ENCODE data around the gene CAMTA1.

Gene CAMTA1

DNA sequence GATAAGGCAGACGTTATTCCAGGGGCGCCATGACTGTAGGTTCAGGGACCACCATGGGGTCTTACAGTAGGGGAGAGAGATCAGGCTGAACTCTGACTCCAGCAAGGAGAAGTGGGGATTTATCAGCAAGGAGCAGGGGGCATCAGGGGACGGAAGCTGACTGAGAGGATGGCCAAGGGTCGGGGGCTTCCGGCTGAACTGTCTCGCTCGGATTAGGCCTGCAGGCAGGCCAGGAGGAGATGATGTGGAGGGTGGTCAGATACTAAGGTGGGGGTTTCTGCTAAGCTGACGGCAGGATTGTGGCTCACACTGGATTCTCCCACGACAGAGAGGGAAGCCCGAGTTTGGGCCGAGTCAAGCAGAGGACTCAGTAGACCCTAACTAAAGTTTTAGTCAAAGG lies 798.9 kb downstream of the CAMTA1 start:
- Histone ChIP-seq H3K27ac (ENCODE audit: low read length) (no peak overlapping the region), H3K9me3 (ENCODE audit: insufficient read depth, low read length, severe bottlenecking) (no peaks in the 10 kb centered on the region), H3K9ac (ENCODE audit: low read depth, low read length) (no peak overlapping the region), H3K36me3 (ENCODE audit: insufficient read depth, low read length) (no peaks in the 10 kb centered on the region), H3K4me3 (ENCODE audit: low read depth in 1 of 2, low read length in 2 of 2) (no peak overlapping the region), H3K4me2 (ENCODE audit: insufficient read depth, low read length) (no peak overlapping the region), H3K79me2 (ENCODE audit: insufficient read depth, low read length) (no peaks in the 10 kb centered on the region), H2AFZ (ENCODE audit: low read depth, low read length) (no peak overlapping the region), H3K4me1 (ENCODE audit: insufficient read depth, low read length) (no peaks in the 10 kb centered on the region), H3K27me3 (ENCODE audit: insufficient read depth, low read length, poor library complexity) (no peaks in the 10 kb centered on the region), H4K20me1 (ENCODE audit: insufficient read depth, low read length) (peaks cover 17% of the 10 kb centered on the region)
- ATAC-seq (ENCODE audit: insufficient read depth, low read depth) (no peak), DNase-seq (no peak)
- no peak for TF ChIP-seq EZH2 (IDR thresholded peaks at IDR 0.05; ENCODE audit: borderline replicate concordance, low read depth, low read length, severe bottlenecking)
- TF ChIP-seq, protein P1, sequence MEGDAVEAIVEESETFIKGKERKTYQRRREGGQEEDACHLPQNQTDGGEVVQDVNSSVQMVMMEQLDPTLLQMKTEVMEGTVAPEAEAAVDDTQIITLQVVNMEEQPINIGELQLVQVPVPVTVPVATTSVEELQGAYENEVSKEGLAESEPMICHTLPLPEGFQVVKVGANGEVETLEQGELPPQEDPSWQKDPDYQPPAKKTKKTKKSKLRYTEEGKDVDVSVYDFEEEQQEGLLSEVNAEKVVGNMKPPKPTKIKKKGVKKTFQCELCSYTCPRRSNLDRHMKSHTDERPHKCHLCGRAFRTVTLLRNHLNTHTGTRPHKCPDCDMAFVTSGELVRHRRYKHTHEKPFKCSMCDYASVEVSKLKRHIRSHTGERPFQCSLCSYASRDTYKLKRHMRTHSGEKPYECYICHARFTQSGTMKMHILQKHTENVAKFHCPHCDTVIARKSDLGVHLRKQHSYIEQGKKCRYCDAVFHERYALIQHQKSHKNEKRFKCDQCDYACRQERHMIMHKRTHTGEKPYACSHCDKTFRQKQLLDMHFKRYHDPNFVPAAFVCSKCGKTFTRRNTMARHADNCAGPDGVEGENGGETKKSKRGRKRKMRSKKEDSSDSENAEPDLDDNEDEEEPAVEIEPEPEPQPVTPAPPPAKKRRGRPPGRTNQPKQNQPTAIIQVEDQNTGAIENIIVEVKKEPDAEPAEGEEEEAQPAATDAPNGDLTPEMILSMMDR (IDR thresholded peaks at IDR 0.05; ENCODE audit: borderline replicate concordance, extremely low read depth, low read length, poor library complexity, severe bottlenecking), result no peak

GRCh38 chr1:7584643-7585042 lies 799.4 kb downstream of the CAMTA1 start:
- DNase-seq (no peak), ATAC-seq (ENCODE audit: insufficient read depth, low read depth) (no peak)
- Histone ChIP-seq H3K4me3 (ENCODE audit: low read depth in 1 of 2, low read length in 2 of 2) (no peak overlapping the region), H3K79me2 (ENCODE audit: insufficient read depth, low read length) (no peaks in the 10 kb centered on the region), H3K27me3 (ENCODE audit: insufficient read depth, low read length, poor library complexity) (no peaks in the 10 kb centered on the region), H4K20me1 (ENCODE audit: insufficient read depth, low read length) (peaks cover 17% of the 10 kb centered on the region), H3K27ac (ENCODE audit: low read length) (no peak overlapping the region), H3K4me2 (ENCODE audit: insufficient read depth, low read length) (no peak overlapping the region), H3K4me1 (ENCODE audit: insufficient read depth, low read length) (no peaks in the 10 kb centered on the region), H3K9me3 (ENCODE audit: insufficient read depth, low read length, severe bottlenecking) (no peaks in the 10 kb centered on the region), H3K9ac (ENCODE audit: low read depth, low read length) (no peak overlapping the region), H2AFZ (ENCODE audit: low read depth, low read length) (no peak overlapping the region), H3K36me3 (ENCODE audit: insufficient read depth, low read length) (no peaks in the 10 kb centered on the region)
- TF ChIP-seq, protein P1 (IDR thresholded peaks at IDR 0.05; ENCODE audit: borderline replicate concordance, extremely low read depth, low read length, poor library complexity, severe bottlenecking), result no peak
- no peak for TF ChIP-seq EZH2 (IDR thresholded peaks at IDR 0.05; ENCODE audit: borderline replicate concordance, low read depth, low read length, severe bottlenecking)

DNA sequence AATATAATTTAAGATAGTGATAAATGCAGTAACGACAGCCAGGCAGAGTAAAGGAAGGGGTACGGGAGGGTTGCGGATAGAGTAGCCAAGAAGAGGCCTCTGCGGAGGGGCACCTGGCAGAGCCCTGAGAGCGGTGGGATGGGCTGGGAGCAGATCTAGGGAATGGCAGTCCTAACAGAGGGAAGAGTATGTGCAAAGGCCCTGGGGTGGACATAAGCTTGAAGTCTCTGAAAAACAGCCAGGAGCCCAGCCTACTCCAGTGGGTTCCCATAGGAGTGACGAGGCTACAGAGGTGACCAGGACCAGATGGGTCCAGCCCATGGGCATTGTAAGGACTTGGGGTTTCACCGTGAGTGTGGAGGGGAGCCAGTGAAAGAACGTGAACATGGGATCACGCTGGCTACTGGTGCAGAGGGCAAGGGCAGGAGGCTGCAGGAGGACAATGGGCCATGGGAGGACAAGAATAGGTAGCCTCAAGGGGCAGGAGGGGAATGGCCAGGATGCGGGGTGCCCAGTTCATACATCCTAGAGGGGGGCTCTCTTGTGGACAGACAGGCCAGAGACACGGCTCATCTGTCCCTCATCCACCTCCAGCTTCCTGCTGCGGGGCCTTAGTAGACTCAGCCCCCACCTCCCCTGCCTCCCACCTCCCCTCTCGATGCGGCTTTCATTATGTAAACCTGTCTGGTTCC lies 800.1 kb downstream of the CAMTA1 start:
- Histone ChIP-seq H3K27ac (ENCODE audit: low read length) (no peak overlapping the region), H4K20me1 (ENCODE audit: insufficient read depth, low read length) (peaks cover 11% of the 10 kb centered on the region), H3K79me2 (ENCODE audit: insufficient read depth, low read length) (no peaks in the 10 kb centered on the region), H2AFZ (ENCODE audit: low read depth, low read length) (no peak overlapping the region), H3K36me3 (ENCODE audit: insufficient read depth, low read length) (no peaks in the 10 kb centered on the region), H3K27me3 (ENCODE audit: insufficient read depth, low read length, poor library complexity) (no peaks in the 10 kb centered on the region), H3K4me3 (ENCODE audit: low read depth in 1 of 2, low read length in 2 of 2) (no peak overlapping the region), H3K4me2 (ENCODE audit: insufficient read depth, low read length) (no peak overlapping the region), H3K9ac (ENCODE audit: low read depth, low read length) (no peak overlapping the region), H3K9me3 (ENCODE audit: insufficient read depth, low read length, severe bottlenecking) (no peaks in the 10 kb centered on the region), H3K4me1 (ENCODE audit: insufficient read depth, low read length) (no peaks in the 10 kb centered on the region)
- TF ChIP-seq, protein P1 (IDR thresholded peaks at IDR 0.05; ENCODE audit: borderline replicate concordance, extremely low read depth, low read length, poor library complexity, severe bottlenecking), result no peak
- no peak for TF ChIP-seq EZH2 (IDR thresholded peaks at IDR 0.05; ENCODE audit: borderline replicate concordance, low read depth, low read length, severe bottlenecking)
- ATAC-seq (ENCODE audit: insufficient read depth, low read depth) (no peak), DNase-seq (no peak)

Data from DND-41 (cell line).